Erythroblast (primary cell): ENCODE measurements around the gene ARHGDIB.

Experiments used
- DNase-seq, 2 experiments: peaks; one replicate each; lab custom pipeline; 2025; lab: John Stamatoyannopoulos, UW
- GATA1 ChIP-seq: IDR thresholded peaks from 2 replicates; pipeline ENCODE4 v1.6.1; 2011; ENCODE audit warnings: low read depth, mild to moderate bottlenecking, control low read depth, low read length, moderate library complexity
- POLR2A ChIP-seq: IDR thresholded peaks from 2 replicates; pipeline ENCODE4 v1.6.1; 2011; ENCODE audit warnings: mild to moderate bottlenecking, low read length

The ARHGDIB gene

DNA sequence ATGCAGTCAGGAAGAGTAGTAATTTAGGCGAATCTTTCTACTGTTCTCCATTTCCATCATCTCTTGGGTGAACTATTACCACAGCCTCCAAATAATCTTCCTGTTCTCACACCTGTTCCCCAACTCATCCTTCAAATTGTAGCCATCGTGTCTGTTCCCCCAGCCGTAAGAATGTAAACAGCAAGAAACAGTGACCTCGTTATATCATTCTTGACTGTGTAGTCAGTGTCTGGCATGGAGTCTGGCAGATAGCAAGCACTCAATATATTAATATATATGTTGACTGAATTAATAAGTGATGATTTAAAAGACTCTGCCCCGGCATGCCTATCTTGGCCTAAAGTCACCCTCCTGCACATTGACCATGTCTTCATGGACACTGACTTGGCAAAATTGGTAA is 31.7 kb upstream of the ARHGDIB start:
- DNase-seq, result no peak
- TF ChIP-seq POLR2A (no peak), GATA1 (no peak)

DNA sequence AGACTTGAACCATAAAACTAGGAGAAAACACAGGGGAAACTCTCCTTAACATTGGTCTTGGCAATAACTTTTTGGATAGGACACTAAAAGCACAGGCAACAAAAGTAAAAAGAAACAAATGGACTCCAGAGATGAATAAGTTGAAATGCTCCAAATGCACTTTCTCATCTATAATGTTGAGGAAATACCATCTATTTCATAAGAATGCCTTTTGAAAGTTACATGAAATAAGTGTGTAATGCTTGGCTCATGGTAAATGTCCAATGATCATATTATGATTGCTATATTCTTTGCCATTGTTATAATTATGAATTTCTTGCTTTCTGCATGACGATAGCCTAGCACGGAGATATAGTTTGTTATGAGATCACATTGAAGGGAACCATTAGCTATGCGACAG is 31.3 kb upstream of the ARHGDIB start:
- no peak for DNase-seq
- TF ChIP-seq GATA1 (no peak), POLR2A (no peak)

DNA sequence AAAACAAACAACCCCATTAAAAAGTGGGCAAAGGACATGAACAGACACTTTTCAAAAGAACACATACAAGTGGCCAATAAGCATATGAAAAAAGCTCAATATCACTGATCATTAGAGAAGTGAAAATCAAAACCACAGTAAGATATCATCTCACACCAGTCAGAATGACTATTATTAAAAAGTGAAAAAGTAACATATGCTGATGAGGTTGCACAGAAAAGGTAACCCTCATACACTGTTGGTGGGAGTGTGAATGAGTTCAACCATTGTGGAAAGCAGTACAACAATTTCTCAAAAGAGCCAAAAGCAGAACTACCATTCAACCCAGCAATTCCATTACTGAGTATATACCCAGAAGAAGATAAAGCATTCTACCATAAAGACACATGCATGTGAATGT is 29.7 kb upstream of the ARHGDIB start:
- TF ChIP-seq GATA1 (no peak), POLR2A (no peak)
- DNase-seq, result no peak

DNA sequence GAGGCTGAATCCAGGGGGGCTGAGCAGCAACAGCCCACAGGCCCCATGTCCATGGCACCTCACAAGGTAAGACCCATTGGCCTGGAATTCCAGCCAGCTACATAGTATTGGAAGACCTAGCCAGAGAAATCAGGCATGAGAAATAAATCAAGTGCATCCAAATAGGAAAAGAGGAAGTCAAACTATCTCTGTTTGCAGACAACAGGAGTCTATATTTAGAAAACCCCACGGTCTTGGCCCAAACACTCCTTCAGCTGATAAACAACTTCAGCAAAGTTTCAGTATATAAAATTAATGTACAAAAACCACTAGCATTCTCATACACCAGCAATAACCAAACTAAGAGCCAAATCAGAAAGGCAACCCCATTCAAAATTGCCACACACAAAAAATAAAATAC is 28.4 kb upstream of the ARHGDIB start:
- DNase-seq, result no peak
- no peak for TF ChIP-seq POLR2A
- TF ChIP-seq GATA1, result no peak

DNA sequence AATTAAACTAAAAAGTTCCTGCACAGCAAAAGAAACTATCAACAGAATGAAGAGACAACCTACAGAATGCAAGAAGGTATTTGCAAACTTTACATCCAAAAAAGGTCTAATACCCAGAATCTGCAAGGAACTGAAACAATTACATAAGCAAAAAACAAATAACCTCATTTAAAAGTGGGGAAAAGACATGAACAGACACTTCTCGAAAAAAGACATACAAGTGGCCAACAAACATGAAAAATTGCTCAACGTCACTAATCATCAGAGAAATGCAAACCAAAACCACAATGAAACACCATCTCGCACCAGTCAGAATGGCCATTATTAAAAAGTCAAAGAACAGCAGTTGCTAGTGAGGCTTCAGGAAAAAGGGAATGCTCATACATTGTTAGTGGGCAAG is 26.6 kb upstream of the ARHGDIB start:
- no peak for DNase-seq
- TF ChIP-seq GATA1, result no peak
- TF ChIP-seq POLR2A, result no peak

DNA sequence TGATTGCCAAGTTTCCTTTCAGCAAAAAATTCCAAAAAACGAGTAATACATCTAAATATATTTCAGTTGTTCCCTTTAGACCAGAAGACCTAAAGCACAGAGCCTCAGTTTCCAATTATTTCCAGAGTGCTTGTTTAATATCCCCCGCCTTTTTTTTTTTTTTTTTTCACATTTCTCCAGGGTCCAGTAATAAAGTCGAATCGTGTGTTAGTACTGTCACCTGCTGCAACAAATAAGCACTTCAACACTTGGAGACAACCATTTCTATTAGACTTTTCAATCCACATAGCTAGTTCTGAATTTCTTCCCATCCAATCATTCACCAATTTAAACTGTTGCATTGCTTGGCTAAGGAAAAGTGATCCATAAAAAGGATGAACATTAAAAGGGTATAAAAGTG is 25.0 kb upstream of the ARHGDIB start:
- no peak for TF ChIP-seq GATA1
- no peak for TF ChIP-seq POLR2A
- peak in 1 of 2 experiments; percentile 15 for DNase-seq

DNA sequence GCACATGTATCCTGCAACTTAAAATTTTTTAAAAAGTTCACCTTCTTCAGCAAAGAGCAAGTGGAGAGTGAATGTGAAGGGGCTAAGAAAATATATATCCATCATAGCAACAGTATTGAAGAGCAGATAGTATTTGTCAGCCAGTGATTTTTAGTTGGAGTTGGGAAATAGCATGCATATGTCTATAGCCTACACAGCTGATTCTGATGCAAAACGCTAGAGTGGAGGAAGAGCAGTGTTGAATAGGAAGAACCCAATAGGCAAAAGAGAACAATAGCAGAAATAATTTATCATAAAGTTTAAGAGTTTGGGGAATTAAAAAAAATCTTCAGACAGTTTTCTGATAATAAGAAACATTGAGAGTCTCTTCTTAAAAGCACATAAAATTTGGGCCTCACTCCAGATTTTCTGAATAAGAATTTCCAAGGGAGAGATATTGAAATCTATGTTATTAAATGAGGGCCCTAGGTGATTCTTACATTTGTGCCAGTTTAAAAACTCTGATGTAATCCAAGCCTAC is 23.4 kb upstream of the ARHGDIB start:
- no peak for DNase-seq
- TF ChIP-seq POLR2A (no peak), GATA1 (no peak)

DNA sequence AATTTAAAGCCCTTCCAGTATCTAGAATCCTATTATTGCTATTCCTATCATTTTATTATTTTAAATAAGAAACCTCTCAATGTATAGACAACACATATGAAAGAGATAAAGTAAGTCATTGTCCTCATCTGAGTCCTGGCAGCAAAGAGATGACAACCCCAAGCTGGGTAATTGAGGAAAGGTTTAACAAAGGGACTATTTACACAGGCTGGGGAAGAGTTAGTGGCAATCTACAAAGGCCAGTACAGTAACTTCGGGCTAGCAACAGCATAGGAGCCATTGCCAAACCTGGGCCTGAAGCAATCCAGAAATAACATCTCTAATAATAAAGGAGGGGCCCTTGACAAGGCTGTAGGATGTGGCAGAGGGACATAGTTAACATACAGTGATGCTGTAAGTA is 22.6 kb upstream of the ARHGDIB start:
- TF ChIP-seq POLR2A (no peak), GATA1 (no peak)

DNA sequence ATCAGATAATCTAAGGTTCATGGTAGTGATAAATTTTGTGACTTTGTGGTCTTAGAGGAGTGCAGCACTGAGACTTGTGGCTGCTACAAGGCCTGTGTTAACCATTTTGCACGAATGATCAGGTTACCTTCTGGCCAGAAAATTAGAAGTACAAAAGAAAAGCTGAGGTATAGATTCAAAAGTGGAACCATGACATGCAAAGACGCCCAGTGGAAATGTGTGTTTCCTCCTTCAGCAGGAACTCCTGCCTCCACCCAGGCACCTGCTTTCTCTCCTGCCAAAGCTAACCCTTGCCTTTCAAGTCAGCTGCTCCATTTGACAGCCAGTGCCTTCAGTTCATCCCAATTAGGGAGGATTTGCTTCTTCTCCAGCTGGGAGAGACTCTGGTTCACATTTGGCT is 21.6 kb upstream of the ARHGDIB start:
- TF ChIP-seq GATA1, result no peak
- TF ChIP-seq POLR2A, result no peak
- DNase-seq, result no peak

More for the DNA sequence above, 22.6 kb upstream of the ARHGDIB start:
- DNase-seq, result no peak

DNA sequence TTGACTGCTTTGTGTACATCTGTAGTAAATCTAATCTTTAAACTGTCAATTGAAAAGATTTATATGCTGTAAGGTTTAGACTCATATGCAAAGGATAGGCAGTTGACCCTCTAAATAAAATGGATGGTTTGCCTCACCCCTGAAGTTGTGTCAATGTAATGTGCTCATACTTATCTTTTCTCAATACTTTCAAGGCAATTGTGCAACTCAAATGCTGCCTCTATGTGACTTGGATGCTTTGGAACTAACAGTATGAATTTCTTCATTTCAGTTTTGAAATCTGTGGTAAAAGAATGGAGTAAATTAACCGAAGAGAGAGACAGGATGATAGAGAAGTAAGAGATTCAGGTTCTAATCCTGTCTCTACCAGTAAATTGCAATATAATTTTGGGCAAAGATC is 21.2 kb upstream of the ARHGDIB start:
- DNase-seq, result no peak

DNA sequence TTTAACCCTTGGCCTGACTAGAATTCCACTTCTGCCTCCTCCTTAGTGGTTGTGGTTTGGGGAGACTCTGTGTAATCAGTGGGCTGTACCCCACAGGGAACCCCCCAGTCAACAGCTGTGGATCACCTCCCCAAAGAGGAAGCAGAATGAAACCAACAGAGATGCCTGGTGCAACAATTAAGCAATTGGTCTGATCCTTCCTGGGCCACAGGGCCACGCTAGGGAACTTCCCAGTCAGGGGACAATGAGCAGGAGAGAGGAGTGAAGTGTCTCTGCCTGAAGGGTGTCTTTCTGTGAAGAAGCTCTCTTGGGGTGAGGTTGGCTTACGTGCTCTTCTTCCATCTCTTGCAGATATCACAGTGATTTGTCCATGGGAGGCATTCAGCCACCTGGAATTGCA is 19.6 kb upstream of the ARHGDIB start:
- DNase-seq, result no peak
- TF ChIP-seq POLR2A, result no peak
- no peak for TF ChIP-seq GATA1

More for the DNA sequence above, 21.2 kb upstream of the ARHGDIB start:
- no peak for TF ChIP-seq POLR2A
- no peak for TF ChIP-seq GATA1

DNA sequence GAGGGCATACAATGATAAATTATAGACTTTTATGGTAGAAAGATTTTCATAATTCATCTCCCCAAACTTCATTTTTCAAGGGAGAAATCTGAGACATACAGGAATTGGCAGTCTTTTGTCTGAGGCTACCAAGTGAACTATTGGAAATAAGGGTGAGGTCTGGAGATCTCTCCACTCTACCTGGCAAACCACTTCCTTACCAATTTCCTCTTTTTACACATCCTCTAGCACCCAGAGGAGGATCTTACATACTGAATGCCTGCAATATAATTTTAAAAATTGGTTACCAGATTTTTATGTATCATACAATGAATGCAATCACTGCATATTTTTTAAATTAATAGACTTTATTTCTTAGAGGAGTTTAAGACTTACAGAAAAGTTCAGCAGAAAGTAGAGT is 18.1 kb upstream of the ARHGDIB start:
- TF ChIP-seq GATA1, result no peak
- no peak for TF ChIP-seq POLR2A
- no peak for DNase-seq

DNA sequence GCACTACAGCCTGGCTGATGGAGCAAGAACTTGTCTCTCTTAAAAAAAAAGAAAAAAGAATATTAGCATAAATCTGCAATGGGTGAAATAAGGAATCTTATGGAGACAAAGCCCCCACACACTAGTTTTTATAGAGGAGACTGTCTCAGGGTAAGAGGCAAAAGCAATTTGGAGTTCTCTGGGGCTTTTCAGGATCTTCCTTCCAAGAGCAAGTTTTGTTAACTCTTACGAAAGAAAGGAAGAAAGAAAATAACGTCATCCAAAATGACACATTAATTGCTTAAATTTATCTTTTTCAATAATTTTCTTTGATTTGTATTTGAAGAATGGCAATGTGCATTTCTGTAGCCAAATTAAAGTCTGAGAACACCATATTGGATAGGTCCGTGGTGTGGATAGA is 15.3 kb upstream of the ARHGDIB start:
- no peak for DNase-seq
- TF ChIP-seq POLR2A, result no peak

DNA sequence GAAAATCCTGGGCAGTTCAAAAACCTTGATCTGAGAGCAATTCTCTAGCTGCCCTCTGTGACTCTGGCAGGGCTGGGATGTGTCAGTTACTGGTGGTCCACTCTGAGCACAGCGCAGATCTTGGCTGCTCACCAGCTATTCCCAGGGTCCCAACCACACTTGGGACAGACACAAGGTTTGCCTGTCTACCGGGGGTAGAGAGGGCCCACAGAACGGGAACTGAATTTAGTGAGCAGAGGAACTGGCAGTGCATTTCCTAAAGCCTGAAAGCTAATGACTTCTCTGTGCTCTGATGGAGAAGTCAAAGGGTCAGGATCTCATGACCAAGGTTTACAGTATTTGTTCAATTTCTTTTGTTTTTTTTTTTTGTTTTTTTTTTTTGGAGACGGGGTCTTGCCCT is 14.1 kb upstream of the ARHGDIB start:
- TF ChIP-seq POLR2A (no peak), GATA1 (no peak)
- DNase-seq, result no peak

DNA sequence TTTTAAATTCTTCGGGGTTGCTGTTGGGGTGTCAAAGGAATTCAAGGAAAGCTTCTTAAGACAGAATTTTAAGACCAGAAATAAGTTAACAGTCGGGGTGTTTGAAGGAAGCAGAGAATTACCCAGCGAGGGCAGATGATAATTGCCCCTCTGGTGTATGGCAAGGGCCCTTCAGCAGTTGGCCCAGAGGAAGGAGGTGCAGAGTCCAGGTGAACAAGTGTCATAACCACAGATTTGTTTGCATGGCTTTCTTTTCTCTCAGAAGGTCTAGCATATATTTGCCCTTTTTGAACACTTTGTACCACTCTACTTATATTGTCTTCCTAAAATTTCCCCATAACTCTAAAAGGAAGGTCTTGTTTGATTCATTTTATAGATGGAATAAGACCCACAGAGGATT is 13.2 kb upstream of the ARHGDIB start:
- TF ChIP-seq GATA1 (no peak), POLR2A (no peak)
- no peak for DNase-seq
